GM12892 (cell line): ENCODE measurements around the gene STX18.

ENCODE experiments used
- POLR2A ChIP-seq: IDR thresholded peaks from 2 replicates; pipeline ENCODE4 v1.6.1; 2011; ENCODE audit warnings: low read depth, low read length, control low read depth
- POLR2AphosphoS5 ChIP-seq: IDR thresholded peaks from 2 replicates; pipeline ENCODE4 v1.6.1; 2011; ENCODE audit warnings: low read depth, low read length, control low read depth

DNA sequence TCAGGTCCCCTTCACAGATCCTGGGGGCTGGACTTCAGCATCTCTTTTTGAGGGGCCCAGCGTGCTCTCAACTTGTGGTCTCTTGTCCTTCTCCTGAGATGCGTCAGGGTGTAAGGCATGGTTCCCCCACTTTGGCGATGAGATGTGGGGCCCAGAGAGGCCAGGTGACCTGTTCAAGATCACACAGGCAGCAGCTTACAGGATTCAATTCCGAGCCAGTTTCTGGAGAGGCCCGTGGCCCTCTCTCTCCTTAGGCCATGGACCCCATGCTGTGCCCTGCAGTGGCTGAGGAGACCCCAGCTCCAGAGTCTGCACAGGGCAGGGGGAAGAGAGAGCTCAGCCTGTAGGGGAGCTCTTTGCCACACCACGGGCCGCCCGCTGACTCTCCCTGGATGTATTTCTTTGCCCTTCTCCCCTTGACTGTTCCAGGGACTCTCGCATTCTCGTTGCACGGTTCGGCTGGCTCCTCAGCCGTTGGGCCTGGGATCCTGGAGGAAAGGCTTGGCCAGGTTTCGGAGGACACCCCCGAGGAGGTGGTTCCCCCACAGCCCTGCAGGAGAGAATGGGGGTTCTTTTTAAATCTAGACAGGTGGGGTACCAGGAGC lies 136.4 kb downstream of the STX18 start:
- TF ChIP-seq POLR2AphosphoS5 = no peak
- no peak for TF ChIP-seq POLR2A
